ENCODE data around the gene C10orf71. TPM values are rescaled to one million over a fixed set of nuclear protein-coding genes. Genes with fewer than 3 reads are reported as not detected.

C10orf71 gene
- total RNA-seq, 1 experiment from 2014 or later, result 6.6 TPM

DNA sequence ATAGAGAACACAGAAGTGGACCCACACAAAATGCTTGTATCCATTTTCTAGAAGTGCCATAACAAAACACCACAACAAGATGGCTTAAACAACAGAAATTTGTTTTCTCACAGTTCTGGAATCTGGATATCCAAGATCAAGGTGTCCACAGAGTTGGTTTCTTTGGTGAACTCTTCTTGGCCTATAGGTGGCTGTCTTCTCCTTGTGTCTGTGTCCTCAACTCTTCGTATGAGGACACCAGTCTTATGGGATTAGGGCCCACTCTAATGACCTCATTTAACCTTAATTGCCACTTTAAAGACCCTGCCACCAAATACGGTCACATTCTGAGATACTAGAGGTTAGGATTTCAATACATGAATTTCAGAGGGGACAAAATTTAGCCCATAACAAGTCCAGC lies 30.8 kb upstream of the C10orf71 start:
- no peaks in the 10 kb centered on the region for H3K36me3 ChIP-seq
- H3K9me3 ChIP-seq (replicated peaks), result no peaks in the 10 kb centered on the region; the same call in 1 of the 2 replicates
- no peaks in the 10 kb centered on the region for H3K27me3 ChIP-seq
- peaks cover 21% of the 10 kb centered on the region for H3K4me1 ChIP-seq
- no peak overlapping the region for H3K4me3 ChIP-seq
- no peak overlapping the region for H3K27ac ChIP-seq
- no peak for DNase-seq

- no peak overlapping the region for H3K27ac ChIP-seq
- H3K4me1 ChIP-seq, result peaks cover 23% of the 10 kb centered on the region
- H3K27me3 ChIP-seq, result no peaks in the 10 kb centered on the region
- no peaks in the 10 kb centered on the region; the same call in 1 of the 2 replicates for H3K9me3 ChIP-seq (replicated peaks)
- H3K36me3 ChIP-seq, result no peaks in the 10 kb centered on the region
- no peak for DNase-seq
- H3K4me3 ChIP-seq, result no peak overlapping the region
Measured at GRCh38 chr10:49269523-49269922, 29.4 kb upstream of the C10orf71 start.

DNA sequence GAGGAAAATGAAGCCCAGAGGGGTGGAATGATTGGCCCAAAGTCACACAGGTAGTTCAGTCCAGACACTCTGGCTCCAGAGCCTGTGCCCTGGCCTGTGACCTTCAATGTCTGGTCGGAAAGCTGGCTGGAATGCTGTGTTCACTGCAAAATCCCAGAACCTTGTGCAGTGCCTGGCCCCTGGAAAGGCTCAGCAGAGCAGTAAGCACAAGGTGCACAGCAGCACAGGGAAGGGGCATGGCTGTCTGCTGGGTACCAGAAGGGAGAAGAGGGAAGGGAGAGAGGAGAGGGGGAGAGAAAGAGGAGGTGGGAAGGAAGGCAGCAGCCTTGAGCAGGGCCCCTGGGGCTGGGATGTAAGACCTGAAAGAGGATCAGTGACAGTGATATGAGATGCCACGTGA lies 28.4 kb upstream of the C10orf71 start:
- DNase-seq, result no peak
- Histone ChIP-seq H3K9me3 (replicated peaks) (no peaks in the 10 kb centered on the region; the same call in 1 of the 2 replicates), H3K36me3 (no peaks in the 10 kb centered on the region), H3K27ac (no peak overlapping the region), H3K27me3 (no peaks in the 10 kb centered on the region), H3K4me3 (no peak overlapping the region), H3K4me1 (peaks cover 23% of the 10 kb centered on the region)

- H3K27ac ChIP-seq, result peak overlapping the region; percentile 73
- no peak overlapping the region for H3K4me3 ChIP-seq
- H3K4me1 ChIP-seq, result peaks cover 23% of the 10 kb centered on the region
- H3K36me3 ChIP-seq, result no peaks in the 10 kb centered on the region
- no peaks in the 10 kb centered on the region for H3K9me3 ChIP-seq (replicated peaks)
- peak in 1 of 2 experiments; percentile 34 for DNase-seq
- no peaks in the 10 kb centered on the region for H3K27me3 ChIP-seq
Measured at GRCh38 chr10:49271346-49271745, 27.6 kb upstream of the C10orf71 start.

DNA sequence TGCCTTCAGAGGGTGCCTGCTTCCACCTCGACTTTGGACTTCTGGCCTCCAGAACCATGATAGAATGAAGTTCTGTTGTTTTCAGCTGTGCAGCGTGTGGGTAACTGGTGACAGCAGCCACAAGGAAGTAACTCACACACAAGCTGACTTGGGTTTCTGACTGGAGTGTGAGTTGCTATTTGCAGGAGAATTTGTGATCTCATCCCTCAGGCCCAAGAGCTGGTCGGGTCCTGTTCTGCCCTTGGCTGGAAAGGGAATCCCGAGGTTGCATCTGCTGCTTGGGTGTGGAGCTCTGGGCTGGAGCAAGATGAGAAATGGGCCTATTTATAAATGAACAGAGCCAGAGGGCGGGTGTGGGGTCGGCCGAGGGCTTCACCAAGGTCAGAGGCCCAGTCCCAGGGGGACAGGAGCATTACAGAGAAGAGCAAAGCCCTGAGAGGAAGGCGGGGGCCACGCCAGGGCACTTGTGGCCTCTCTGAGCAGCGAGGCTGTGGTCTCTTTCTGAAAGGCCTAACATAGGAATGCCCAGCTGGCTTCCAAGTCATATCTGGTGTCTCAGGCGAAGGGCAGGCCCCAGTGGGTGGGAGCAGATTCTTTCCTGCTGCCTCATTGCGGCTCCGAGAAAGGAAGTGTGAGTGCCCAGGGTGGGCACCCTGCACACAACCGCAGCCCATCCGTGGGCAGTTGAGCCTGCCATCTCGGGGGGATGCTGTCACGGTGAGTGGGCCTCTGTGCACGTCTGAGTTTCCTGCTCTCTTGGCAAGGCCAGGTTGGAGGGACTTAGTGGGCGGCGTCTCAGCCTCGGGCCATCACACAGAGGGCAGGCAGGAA lies 26.5 kb upstream of the C10orf71 start:
- DNase-seq, result peak; percentile 54 to 55
- Histone ChIP-seq H3K36me3 (no peaks in the 10 kb centered on the region), H3K27ac (peak overlapping the region; percentile 73), H3K27me3 (no peaks in the 10 kb centered on the region), H3K9me3 (replicated peaks) (no peaks in the 10 kb centered on the region), H3K4me3 (no peak overlapping the region), H3K4me1 (peaks cover 23% of the 10 kb centered on the region)

DNA sequence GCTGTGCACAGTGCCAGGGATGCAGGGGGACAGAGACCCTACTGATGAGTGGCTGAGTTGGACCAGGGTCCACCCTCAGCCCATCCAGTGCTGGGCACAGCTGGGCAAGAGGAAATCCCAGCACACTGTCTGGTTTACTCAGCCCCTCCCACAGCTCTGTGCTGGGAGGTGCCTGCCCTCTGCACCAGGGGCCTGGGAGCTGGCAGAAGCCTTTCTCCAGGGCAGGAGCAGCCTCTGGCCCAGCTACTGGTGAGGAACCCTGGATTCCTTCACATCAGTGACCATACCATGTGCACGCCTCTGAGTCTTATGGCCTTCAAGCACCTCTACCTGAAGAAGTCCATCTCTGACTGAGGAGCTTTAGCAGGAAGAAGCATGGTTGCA lies 25.9 kb upstream of the C10orf71 start:
- no peak overlapping the region for H3K4me3 ChIP-seq
- H3K27ac ChIP-seq, result peak overlapping the region; percentile 73

GRCh38 chr10:49273626-49274025 lies 25.3 kb upstream of the C10orf71 start:
- DNase-seq, result no peak

More for the DNA sequence above, 25.9 kb upstream of the C10orf71 start:
- Histone ChIP-seq H3K36me3 (no peaks in the 10 kb centered on the region), H3K4me1 (peaks cover 26% of the 10 kb centered on the region), H3K27me3 (no peaks in the 10 kb centered on the region), H3K9me3 (replicated peaks) (no peaks in the 10 kb centered on the region)
- no peak for DNase-seq

DNA sequence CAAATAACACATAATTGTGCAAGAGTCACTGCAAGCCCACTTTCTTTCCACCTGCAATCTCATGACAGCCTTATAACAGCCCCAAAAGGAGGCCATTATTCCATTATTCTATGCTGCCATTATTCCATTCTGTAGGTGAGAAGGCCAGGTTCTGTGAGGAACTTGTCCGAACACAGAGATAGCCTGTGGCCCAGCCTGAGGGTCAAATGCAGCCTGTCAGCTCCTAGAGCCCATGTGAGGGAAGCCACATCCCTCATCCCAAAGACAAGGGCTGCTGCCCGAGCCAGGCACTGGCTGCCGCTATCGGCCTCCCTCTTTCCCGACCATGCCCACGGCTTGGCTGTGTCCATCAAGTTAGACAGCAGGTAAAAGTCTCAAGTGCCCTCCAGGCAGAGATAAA lies 24.1 kb upstream of the C10orf71 start:
- no peak for DNase-seq
- peaks cover 43% of the 10 kb centered on the region for H3K4me1 ChIP-seq
- no peaks in the 10 kb centered on the region for H3K9me3 ChIP-seq (replicated peaks)
- H3K4me3 ChIP-seq, result no peak overlapping the region
- no peaks in the 10 kb centered on the region for H3K36me3 ChIP-seq
- no peak overlapping the region for H3K27ac ChIP-seq
- H3K27me3 ChIP-seq, result no peaks in the 10 kb centered on the region

More at GRCh38 chr10:49273626-49274025, 25.3 kb upstream of the C10orf71 start:
- Histone ChIP-seq H3K27ac (no peak overlapping the region), H3K4me1 (peaks cover 31% of the 10 kb centered on the region), H3K9me3 (replicated peaks) (no peaks in the 10 kb centered on the region), H3K4me3 (no peak overlapping the region), H3K36me3 (no peaks in the 10 kb centered on the region), H3K27me3 (no peaks in the 10 kb centered on the region)

GRCh38 chr10:49275896-49276295 lies 23.1 kb upstream of the C10orf71 start:
- peaks cover 49% of the 10 kb centered on the region for H3K4me1 ChIP-seq
- no peaks in the 10 kb centered on the region for H3K36me3 ChIP-seq
- no peak overlapping the region for H3K27ac ChIP-seq
- H3K4me3 ChIP-seq, result no peak overlapping the region
- H3K9me3 ChIP-seq (replicated peaks), result no peaks in the 10 kb centered on the region
- no peaks in the 10 kb centered on the region for H3K27me3 ChIP-seq
- DNase-seq, result no peak

GRCh38 chr10:49276596-49276995 lies 22.4 kb upstream of the C10orf71 start:
- no peak for DNase-seq
- Histone ChIP-seq H3K9me3 (replicated peaks) (no peaks in the 10 kb centered on the region), H3K27ac (no peak overlapping the region), H3K4me3 (no peak overlapping the region), H3K4me1 (peaks cover 43% of the 10 kb centered on the region), H3K27me3 (no peaks in the 10 kb centered on the region), H3K36me3 (no peaks in the 10 kb centered on the region)

DNA sequence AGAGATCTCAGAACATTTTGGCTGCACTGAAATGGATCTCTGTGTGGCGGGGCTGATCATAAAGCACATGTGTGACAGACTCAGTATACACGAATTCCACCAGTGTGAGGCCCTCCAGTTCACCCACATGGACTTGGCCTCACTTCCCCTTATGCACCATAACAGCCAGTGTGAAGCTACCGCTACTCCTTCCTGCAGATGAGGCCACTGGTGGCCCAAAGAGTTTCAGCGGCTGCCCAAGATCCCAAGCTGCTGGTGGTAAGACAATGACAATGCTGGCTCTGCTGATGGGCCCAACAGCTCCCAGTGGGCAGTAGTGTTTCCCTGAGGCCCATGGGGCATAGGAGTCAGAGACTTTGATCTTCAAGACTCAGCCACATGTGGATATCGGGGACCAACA lies 21.0 kb upstream of the C10orf71 start:
- Histone ChIP-seq H3K4me1 (peaks cover 39% of the 10 kb centered on the region), H3K9me3 (replicated peaks) (no peaks in the 10 kb centered on the region), H3K36me3 (no peaks in the 10 kb centered on the region), H3K4me3 (no peak overlapping the region), H3K27ac (peak overlapping the region; percentile 70; the same call in 1 of the 2 replicates), H3K27me3 (no peaks in the 10 kb centered on the region)
- DNase-seq, result no peak

- Histone ChIP-seq H3K27me3 (no peaks in the 10 kb centered on the region), H3K27ac (peak overlapping the region; percentile 70)
- DNase-seq, result peak; percentile 38 to 64
Measured at GRCh38 chr10:49278497-49278981, 20.4 kb upstream of the C10orf71 start.

GRCh38 chr10:49279015-49279880 lies 19.7 kb upstream of the C10orf71 start:
- DNase-seq, result peak; percentile 78 to 82
- no peaks in the 10 kb centered on the region for H3K9me3 ChIP-seq (replicated peaks)
- peak overlapping the region; percentile 70 for H3K27ac ChIP-seq
- no peaks in the 10 kb centered on the region for H3K27me3 ChIP-seq
- H3K36me3 ChIP-seq, result no peaks in the 10 kb centered on the region
- H3K4me1 ChIP-seq, result peaks cover 42% of the 10 kb centered on the region
- no peak overlapping the region for H3K4me3 ChIP-seq

More at GRCh38 chr10:49278497-49278981, 20.4 kb upstream of the C10orf71 start:
- Histone ChIP-seq H3K36me3 (no peaks in the 10 kb centered on the region), H3K9me3 (replicated peaks) (no peaks in the 10 kb centered on the region), H3K4me1 (peaks cover 41% of the 10 kb centered on the region), H3K4me3 (no peak overlapping the region)

DNA sequence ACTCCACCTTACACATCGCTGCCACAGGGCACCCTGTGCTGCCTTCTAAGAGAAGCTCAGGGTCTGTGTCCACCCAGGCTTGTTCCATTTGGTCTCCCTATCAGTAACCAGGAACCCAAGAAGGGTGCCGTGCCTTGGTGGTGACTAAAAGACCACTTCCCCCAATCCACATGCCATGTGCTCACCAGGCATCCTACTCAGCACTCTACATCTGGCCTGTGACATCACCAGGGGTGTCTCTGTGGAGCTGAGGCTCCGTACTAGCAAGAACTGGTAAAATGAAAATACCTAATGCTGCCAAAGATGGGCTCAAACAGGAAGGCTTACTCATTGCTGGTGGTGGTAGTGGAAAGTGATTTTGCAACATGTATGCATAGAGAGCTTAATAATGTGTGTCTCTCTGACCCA lies 19.0 kb upstream of the C10orf71 start:
- peak; percentile 43 to 58 for DNase-seq
- Histone ChIP-seq H3K36me3 (no peaks in the 10 kb centered on the region), H3K27me3 (no peaks in the 10 kb centered on the region), H3K27ac (peak overlapping the region; percentile 70), H3K9me3 (replicated peaks) (no peaks in the 10 kb centered on the region), H3K4me1 (peaks cover 42% of the 10 kb centered on the region), H3K4me3 (no peak overlapping the region)

DNA sequence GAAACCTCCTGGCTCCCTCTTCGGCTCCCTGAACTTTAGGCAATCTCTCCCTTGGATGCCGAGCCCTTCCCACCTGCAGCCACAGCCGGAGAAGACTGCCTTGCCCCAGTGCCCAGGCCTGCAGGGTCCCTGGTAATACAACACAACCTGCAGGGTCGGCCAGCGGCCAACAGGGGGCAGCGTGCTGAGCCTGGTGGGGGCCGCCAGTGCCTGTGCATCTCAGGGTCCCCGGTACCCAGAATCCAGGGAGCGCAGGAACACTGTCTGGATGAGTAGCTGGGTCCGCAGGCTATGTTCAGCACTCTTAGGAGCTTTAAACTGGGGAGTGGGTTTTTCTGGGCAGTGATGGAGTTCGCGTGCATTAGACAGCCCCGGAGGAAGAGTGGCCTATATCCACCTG lies 17.5 kb upstream of the C10orf71 start:
- no peak overlapping the region for H3K27ac ChIP-seq
- no peak overlapping the region for H3K4me3 ChIP-seq
- H3K36me3 ChIP-seq, result no peaks in the 10 kb centered on the region
- H3K27me3 ChIP-seq, result no peaks in the 10 kb centered on the region
- no peak for DNase-seq
- no peaks in the 10 kb centered on the region for H3K9me3 ChIP-seq (replicated peaks)
- peaks cover 42% of the 10 kb centered on the region for H3K4me1 ChIP-seq

Measured in SJCRH30 (cell line).